MM.1S (cell line): ENCODE results near the gene ZNF513.

ENCODE experiments used
- CTCF ChIP-seq: fragments of 300-600 bp; sonication (generic); IDR thresholded peaks from 2 replicates; pipeline ENCODE4 v1.5.1; 2016; ENCODE audit warnings: antibody characterized with exemption, low read length, mixed read lengths
- EZH2phosphoT487 ChIP-seq: fragments of 300-600 bp; sonication (generic); IDR thresholded peaks from 2 replicates; pipeline ENCODE4 v1.6.1; 2018; ENCODE audit warnings: antibody characterized with exemption, low read length

GRCh38 chr2:27356382-27357181 lies 24.0 kb downstream of the ZNF513 start, which contains the start of gene GTF3C2:
- TF ChIP-seq CTCF (no peak), EZH2phosphoT487 (no peak)
